Retina (tissue), 1 donor: ENCODE measurements around the gene FKBP8.
"Not testable (repeated sequence)": the region's sequence is repeated elsewhere in the genome, so short reads cannot be mapped to it uniquely, and the experiment has no call there.

Experiments
- DNase-seq: peaks from one replicate; pipeline ENCODE4 v3.0.0-alpha.2; 2016

Gene FKBP8

GRCh38 chr19:18542941-18543813 lies at the start of gene FKBP8:
Gene FKBP8 (minus strand): TSS chr19:18543573. CDS start chr19:18541970, 1,603 bp downstream.
- peak; percentile 86 for DNase-seq

DNA sequence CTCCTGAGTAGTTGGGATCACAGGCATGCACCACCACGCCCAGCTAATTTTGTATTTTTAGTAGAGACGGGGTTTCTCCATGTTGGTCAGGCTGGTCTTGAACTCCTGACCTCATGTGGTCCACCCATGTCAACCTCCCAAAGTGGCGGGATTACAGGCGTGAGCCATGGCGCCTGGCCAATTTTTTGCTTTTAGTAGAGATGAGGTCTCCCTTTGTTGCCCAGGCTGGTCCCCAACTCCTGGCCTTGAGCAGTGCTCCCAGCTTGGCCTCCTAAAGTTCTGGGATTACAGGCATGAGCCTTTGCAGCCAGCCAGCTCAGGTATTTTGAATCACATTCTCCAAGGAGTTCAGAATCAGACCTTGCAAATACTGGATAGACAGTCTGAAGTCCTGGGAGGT lies 49.4 kb upstream of the FKBP8 start:
- not testable (repeated sequence) for DNase-seq

DNA sequence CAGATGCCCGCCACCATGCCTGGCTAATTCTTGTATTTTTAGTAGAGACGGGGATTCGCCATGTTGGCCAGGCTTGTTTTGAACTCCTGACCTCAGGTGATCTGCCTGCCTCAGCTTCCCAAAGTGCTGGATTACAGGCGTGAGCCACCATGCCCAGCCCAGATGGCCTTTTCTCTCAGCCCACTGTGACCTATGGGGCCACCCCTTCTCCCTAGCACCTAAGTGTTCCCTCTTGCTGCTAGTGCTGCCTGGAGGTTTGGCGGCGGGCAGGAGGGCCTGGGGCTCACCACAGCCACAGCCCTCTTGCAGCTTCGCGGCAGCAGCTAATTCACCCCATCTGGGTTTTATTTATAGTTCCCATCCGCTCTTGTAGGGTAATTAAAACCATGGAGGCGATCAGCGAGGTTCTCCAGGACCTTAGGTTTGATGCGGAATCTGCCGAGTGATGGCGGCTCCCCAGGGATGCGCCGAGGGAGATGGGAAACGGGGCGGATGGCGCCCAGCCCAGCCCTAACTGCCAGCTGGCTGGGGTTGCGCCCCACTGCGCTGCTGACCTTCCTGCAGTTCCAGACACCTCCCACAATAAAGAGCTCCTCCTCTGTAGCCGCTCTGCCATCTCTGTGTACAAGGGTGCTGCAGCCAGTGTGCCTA lies 48.5 kb upstream of the FKBP8 start:
- no peak for DNase-seq

- peak; percentile 93 for DNase-seq
These were observed 47.2 kb upstream of the FKBP8 start for GRCh38 chr19:18590273-18591272.

DNA sequence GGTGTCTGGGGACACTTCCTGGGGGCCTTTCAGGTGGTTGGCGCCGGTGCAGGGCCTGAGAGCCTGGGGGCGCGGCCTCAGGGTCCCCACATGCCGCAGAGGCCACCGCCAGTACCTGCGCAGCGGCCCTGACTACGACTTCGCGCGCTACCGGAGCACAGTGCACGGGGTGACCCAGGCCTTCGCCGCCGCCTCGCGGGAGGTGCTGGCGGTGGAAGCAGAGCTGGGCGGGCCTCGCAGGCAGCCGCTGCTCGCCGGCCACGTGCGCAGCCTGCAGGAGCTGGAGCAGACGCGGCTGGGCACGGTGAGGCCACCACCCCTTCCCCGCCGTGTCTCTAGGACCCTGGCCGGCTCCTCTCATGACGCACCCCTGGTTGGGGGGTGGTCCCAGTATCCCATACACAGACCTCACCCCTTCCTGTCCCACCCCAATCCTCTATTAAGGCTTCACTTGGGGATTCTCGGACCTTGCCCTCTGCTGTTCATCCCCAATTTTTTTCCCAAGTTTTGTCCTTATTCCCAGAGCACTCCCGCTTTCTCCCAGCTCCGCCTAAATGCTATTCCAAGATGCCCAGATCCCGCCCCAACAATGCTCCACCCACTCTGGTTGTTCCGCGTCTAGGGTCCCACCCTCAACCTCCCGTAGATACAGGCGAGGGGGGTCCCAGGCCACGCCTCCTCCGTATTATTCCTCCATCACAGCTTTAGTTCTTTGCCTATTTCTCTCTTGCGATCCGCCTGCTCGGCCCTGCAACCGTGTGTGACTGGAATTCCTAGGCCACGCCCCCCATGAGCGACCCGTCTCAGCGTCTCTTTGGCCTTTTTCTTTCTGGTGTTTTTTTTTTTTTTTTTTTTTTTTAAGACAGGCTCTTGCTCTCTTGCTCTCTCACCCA lies 46.3 kb upstream of the FKBP8 start:
- peak; percentile 85 for DNase-seq

- peak; percentile 96 for DNase-seq
These were observed 45.4 kb upstream of the FKBP8 start, which contains the start of gene REX1BD for GRCh38 chr19:18588611-18589379. Gene REX1BD (plus strand): TSS chr19:18588798. CDS start chr19:18588802, 4 bp downstream.

DNA sequence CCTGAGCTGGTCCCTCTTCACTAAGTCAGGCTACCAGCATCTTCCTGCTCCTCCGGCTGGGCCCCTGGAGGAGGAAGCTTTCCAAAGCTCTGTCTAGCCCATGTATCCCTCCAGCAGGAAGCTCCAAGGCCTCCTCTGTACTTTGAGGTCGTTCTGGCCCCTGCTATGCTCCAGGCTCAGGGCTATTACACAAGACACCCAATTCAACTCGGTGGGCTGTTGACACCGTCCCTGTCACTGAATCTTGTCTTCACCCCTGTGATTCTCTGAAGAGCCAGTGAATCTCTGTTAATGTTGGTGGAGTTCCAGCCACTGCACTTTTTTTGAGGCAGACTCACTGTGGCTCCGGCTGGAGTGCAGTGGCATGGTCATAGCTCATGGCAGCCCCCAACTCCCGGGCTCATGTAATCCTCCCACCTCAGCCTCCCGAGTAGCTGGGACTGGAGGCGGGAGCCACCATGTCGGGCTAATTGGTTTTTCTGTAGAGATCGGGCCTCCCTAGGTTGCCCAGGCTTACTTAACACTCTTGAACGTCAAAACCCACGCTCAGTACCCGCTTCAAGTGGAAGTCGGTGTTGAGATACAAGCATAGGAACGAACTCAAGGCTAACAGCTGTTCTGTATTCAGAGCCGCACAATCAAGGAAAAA lies 44.7 kb upstream of the FKBP8 start:
- DNase-seq: no peak

GRCh38 chr19:18587561-18587960 lies 44.2 kb upstream of the FKBP8 start:
- DNase-seq: no peak

GRCh38 chr19:18586306-18586705 lies 42.9 kb upstream of the FKBP8 start:
- DNase-seq: no peak

DNA sequence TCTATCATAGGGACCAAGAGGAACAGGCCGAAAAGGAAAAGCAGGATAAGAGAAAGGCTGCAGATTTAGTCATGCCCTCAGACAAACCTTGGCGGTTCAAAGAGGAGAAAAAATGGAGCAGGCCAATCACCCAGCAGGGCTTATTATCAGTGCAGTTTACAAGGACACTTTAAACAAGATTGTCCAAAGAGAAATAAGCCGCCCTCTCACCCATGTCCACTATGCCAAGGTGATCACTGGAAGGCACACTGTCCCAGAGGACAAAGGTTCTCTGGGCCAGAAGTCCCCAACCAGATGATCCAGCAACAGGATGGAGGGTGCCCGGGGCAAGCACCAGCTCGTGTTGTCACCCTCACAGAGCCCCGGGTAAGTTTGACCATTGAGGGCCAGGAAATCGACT lies 36.9 kb upstream of the FKBP8 start:
- no peak for DNase-seq

DNA sequence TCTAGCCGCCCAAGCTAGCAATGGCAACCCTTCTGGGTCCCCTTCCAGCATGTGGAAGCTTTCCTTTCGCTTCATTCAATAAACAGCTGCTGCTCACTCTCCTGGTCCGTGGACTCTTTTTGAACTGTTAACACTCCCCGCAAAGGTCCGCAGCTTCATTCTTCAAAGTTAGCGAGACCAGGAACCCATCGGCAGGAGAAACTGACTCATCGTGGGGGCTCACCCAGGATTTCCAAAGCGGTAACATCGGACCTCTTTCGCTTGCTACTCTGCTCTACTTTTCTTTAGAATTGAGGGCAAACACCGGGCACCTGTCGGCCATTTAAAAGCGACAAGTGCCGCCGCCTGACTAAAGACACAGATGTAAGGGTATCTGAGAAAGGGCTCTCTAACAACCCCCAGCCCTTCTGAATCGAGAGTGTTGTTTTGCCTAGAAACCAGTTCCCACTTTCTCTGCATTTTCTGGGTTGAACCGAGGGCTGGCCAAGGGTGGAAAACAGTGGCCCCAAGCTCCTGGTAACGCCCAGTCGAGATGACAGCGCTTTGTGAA lies 34.1 kb upstream of the FKBP8 start:
- no peak for DNase-seq

DNA sequence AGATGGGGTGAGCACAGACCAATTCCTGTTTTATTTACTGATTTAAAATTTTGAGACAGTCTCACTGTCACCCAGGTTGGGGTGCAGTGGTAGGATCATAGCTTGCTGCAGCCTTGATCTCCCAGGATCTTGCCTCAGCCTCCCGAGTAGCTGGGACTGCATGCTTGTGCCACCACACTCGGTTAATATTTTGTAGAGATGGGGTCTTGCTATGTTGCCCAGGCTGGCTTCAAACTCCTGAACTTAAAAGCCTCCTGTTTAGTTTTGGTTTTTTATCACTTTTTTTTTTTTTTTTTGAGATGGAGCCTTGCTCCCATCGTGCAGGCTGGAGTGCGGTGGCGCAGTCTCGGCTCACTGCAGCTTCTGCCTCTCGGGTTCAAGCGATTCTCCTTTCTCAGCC lies 33.0 kb upstream of the FKBP8 start:
- no peak for DNase-seq

- DNase-seq: no peak
These were observed 31.4 kb upstream of the FKBP8 start for GRCh38 chr19:18574691-18575291.

GRCh38 chr19:18571564-18572344 lies 28.4 kb upstream of the FKBP8 start, which contains the start of gene UBA52:
Gene UBA52 (plus strand): TSS chr19:18571857. CDS start chr19:18573301, 1,444 bp downstream.
- peak; percentile 98 for DNase-seq

DNA sequence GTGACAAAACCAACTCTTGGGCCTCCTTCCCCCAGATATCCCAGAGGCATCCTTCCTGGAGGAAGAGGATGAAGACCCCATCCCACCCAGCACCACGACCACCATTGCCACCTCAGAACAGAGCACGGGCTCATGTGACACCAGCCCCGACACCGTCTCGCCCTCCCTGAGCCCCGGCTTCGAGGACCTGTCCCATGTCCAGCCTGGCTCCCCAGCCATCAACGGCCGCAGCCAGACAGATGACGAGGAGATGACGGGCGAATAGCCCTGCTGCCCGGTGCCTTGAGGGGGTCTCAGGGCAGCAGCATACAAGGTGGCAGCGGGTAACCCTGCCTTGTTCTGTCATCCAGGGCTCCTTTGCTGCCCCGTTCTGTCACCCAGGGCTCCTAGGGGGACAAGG lies 25.0 kb upstream of the FKBP8 start:
- DNase-seq: no peak

DNA sequence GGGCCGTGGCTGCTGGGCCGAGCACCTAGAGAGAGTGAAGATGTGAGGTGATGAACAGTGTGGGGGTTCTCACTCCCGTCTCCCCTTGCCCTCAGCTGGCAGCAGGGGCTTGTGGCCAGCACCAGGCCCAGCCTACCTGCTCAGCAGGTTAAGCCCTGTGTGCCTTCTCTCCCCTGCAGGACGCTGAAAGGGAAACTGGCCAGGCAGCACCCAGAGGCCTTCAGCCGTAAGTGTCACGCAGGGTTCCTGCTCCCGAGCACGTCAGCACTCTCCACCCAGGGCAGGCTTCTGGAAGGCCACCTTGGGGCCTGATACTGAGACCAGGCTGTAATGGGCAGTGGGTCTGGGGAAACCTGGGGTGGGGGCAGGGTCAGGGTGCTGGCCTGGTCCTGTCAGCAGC lies 23.6 kb upstream of the FKBP8 start:
- no peak for DNase-seq

- no peak for DNase-seq
These were observed 18.7 kb upstream of the FKBP8 start for GRCh38 chr19:18562086-18562485.

GRCh38 chr19:18559685-18560084 lies 16.3 kb upstream of the FKBP8 start:
- DNase-seq: no peak

- DNase-seq: no peak
These were observed 15.2 kb upstream of the FKBP8 start for GRCh38 chr19:18558604-18559003.
